Measurements from ENCODE around the gene MRPS10.
"Not testable (repeated sequence)": the region's sequence is repeated elsewhere in the genome, so short reads cannot be mapped to it uniquely, and the experiment has no call there.

The MRPS10 gene

DNA sequence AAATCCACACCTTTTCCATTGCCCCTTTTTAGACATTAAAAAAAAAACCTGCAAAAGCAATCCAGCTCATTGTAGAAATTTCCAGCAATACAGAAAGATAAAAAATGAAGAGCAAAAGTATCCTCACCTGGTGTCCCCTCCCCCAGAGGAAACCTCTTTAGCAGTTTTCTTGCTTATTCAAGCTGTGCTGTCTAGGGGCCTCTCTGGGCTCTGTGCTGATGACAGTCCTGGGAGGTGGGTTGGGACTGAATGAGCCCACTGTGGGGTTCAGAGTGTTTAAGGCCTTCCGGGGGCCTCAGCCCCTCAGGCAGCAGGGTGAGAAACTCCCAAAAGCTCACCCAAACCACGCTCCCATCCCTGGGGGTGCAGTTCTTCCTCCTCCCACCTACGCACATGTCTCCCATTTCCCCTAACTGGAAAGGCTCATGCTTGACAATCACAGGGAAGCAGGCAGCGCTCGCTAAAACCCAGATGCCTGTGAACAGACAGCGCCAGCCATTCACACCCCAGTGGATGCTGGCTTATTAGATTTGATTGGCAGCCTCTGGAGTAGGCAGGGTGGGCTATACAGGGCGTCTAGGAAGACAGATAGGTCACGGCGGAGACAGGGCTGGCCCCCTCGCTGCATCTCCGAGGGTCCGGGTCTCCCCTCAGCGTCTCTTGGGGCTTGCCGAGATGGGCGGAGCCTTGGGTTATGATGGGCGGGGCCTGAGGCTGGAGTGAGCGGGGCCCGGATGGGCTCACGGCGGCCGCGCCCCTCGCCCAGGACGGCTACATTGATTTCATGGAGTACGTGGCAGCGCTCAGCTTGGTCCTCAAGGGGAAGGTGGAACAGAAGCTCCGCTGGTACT lies 39.9 kb downstream of the MRPS10 start:
- no peak for DNase-seq (ENCODE audit: low read depth)
- TF ChIP-seq, protein P1, sequence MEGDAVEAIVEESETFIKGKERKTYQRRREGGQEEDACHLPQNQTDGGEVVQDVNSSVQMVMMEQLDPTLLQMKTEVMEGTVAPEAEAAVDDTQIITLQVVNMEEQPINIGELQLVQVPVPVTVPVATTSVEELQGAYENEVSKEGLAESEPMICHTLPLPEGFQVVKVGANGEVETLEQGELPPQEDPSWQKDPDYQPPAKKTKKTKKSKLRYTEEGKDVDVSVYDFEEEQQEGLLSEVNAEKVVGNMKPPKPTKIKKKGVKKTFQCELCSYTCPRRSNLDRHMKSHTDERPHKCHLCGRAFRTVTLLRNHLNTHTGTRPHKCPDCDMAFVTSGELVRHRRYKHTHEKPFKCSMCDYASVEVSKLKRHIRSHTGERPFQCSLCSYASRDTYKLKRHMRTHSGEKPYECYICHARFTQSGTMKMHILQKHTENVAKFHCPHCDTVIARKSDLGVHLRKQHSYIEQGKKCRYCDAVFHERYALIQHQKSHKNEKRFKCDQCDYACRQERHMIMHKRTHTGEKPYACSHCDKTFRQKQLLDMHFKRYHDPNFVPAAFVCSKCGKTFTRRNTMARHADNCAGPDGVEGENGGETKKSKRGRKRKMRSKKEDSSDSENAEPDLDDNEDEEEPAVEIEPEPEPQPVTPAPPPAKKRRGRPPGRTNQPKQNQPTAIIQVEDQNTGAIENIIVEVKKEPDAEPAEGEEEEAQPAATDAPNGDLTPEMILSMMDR (IDR thresholded peaks at IDR 0.05; ENCODE audit: low read depth, low read length, missing control alignments), result no peak
- no peak overlapping the region for H3K4me3 ChIP-seq (ENCODE audit: low read depth, low read length)

DNA sequence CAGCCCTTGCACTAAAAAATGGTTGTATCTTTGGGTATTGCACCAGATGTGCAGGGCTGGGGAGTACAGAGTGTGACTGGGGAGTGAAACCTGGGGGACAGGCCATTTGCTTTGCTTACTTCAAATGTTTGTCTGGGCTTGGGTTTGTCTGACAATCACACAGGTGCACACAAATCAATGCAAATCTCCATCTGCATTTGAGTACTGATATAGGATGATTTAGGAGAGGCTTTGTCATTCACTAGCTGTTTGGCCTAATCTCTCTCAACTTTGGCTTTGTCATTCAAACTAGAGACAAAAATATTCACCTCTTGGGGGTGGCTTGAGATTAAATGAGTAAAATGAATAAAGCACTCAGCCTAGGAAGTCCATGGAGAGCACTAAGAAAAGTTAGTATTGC lies 40.7 kb downstream of the MRPS10 start:
- DNase-seq (ENCODE audit: low read depth), result no peak
- TF ChIP-seq, protein P1 (IDR thresholded peaks at IDR 0.05; ENCODE audit: low read depth, low read length, missing control alignments), result no peak
- H3K4me3 ChIP-seq (ENCODE audit: low read depth, low read length), result no peak overlapping the region

DNA sequence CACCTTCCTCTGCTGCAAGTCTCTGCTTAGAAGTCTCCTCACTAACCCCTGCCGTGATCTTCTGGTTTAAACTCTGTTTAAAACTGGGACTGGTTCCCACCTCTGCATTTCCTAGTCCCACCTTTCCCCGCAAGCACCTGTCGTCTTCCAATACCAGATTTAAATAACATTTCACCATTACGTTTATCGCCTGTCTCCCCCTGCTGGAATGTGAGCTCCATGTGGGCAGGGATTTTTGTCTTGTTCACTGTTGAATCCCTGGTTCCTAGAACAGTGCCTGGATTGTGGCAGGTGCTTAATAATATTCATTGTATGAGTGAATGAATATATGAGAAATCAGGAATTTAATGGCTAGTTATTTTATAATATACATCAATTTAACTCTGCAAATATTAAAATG lies 41.8 kb downstream of the MRPS10 start:
- H3K4me3 ChIP-seq (ENCODE audit: low read depth, low read length), result no peak overlapping the region
- TF ChIP-seq, protein P1 (IDR thresholded peaks at IDR 0.05; ENCODE audit: low read depth, low read length, missing control alignments), result no peak
- DNase-seq (ENCODE audit: low read depth), result no peak

DNA sequence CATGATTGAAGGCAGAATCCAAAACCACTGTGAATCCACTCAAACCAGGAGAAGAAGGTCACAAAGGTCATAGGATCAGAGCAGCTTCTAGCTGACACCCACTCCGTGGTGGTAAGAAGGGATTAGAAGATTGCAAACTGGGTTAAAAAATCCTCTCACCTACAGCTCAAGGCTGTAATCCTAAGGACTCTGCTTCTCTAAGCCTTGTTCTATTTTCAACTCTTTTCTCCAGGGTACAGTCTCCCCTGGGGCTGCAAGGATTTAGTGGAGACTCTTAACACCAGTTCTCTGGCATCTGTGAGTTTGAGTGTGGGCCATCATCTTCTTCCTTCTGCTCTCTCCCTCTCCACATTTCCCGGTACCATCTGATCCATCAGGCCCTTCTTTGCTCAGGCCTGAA lies 44.6 kb downstream of the MRPS10 start, which contains the start of gene GUCA1A:
Gene GUCA1A (plus strand): TSS at position 264 of the 400 bp plus-strand sequence. CDS start 250 bp downstream, outside the sequence.
- TF ChIP-seq, protein P1 (IDR thresholded peaks at IDR 0.05; ENCODE audit: low read depth, low read length, missing control alignments), result no peak
- H3K4me3 ChIP-seq (ENCODE audit: low read depth, low read length), result no peak within 1 kb of the TSS
- DNase-seq (ENCODE audit: low read depth), result no peak

DNA sequence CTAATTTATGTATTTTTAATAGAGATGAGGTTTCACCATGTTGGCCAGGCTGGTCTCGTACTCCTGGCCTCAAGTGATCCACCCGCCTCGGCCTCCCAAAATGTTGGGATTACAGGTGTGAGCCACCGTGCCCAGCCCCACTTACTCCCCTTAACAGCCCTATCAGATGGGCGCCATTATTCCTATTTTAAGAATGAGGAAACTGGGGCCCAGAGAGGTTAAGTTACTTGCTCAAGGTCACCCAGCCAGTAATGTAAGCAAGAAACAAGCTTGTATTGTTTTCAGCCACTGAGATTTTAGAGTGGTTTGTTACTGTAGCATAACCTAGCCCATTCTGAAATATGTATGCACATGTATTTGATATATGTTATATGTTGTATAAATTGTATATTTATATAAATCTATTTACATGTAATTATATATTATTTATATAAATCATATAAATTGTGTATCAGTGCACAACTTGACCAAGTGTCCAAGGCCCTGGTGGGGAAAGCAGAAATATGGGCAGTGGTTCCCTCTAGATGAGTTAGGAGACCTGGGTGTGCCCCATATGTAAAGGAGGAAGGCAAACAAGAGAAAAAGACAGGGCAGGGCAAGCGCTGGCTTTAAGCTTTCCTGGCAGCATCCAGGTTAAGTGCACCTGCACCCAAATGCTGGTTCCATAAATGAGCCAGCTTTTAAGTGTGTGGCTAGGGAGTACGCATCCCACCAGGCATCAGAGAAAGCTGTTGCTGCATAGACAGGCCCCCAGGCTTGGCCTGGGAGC lies 45.7 kb downstream of the MRPS10 start:
- no peak for DNase-seq (ENCODE audit: low read depth)
- TF ChIP-seq, protein P1 (IDR thresholded peaks at IDR 0.05; ENCODE audit: low read depth, low read length, missing control alignments), result no peak
- H3K4me3 ChIP-seq (ENCODE audit: low read depth, low read length), result no peak overlapping the region

DNA sequence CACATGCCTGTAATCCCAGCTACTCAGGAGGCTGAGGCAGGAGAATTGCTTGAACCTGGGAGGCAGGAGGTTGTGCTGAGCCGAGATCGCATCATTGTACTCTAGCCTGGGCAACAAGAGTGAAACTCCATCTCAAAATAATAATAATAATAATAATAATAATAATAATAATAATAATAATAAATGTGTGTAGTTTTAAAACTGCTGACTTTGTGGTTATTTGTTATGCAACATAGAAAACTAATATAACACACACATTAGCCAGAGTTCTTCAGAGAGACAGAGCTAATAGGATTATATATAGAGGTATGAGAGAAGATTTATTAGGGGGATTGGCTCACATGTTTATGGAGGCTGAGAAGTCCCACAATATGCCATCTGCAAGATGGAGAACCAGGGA lies 47.9 kb downstream of the MRPS10 start:
- DNase-seq (ENCODE audit: low read depth); H3K4me3 ChIP-seq (ENCODE audit: low read depth, low read length): not testable (repeated sequence)

DNA sequence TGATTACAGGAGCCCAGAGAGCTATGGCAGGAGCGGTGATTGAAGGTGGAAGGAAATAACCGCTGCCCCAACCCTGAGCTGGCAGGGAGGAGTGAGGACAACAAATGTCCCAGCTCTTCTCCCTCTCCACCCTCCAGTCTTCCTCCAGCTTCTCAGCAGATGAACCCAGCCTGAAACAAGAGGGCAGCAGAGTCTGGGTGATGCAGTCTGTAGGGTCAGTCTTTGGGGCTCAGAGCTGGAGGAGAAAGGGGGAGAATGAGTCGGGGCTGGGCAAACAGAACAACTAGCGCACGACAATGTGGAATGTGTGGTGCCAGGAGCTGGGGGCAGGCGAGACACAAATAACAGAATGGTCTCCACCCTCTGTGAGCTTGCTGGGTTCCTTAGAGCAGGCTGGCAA lies 49.0 kb downstream of the MRPS10 start:
- no peak for DNase-seq (ENCODE audit: low read depth)
- TF ChIP-seq, protein P1 (IDR thresholded peaks at IDR 0.05; ENCODE audit: low read depth, low read length, missing control alignments), result no peak
- H3K4me3 ChIP-seq (ENCODE audit: low read depth, low read length), result no peak overlapping the region

All from GM12864 (cell line).